Keratinocyte (primary cell): Measurements from ENCODE around the gene ABAT. TPM values are rescaled to one million over a fixed set of nuclear protein-coding genes. Genes with fewer than 3 reads are reported as not detected.

Source experiments
- DNase-seq: peaks from one replicate; pipeline ENCODE4 v3.0.0-alpha.2; 2011; ENCODE audit warnings: low read depth, missing footprints, low spot score
- FAIRE-seq: peaks from 2 replicates; lab custom pipeline; 2011; peaks lifted over from hg19 to GRCh38; lab: Jason Lieb, UNC
- H2AFZ ChIP-seq: 2 replicates; pipeline ENCODE4 v1.6.0; 2012; ENCODE audit warnings: low read length, control low read depth, inconsistent platforms; ENCODE audit not compliant: control insufficient read depth
- H3K27ac ChIP-seq: 2 replicates; pipeline ENCODE4 v1.5.1; 2011; ENCODE audit warnings: low read length; ENCODE audit not compliant: control insufficient read depth, insufficient read depth
- H3K27me3 ChIP-seq: 3 replicates; pipeline ENCODE4 v1.6.0; 2011; ENCODE audit warnings: low read length; ENCODE audit not compliant: control insufficient read depth, insufficient read depth; ENCODE audit errors: extremely low read depth
- H3K36me3 ChIP-seq, 2 experiments: 2 replicates in 1 of 2; 3 replicates in 1 of 2; pipeline ENCODE4 v1.5.1; 2011; ENCODE audit warnings: low read length in 2 of 2, mild to moderate bottlenecking in 1 of 2; ENCODE audit not compliant: control insufficient read depth in 2 of 2, insufficient read depth in 2 of 2; ENCODE audit errors: extremely low read depth in 1 of 2
- H3K4me1 ChIP-seq: 3 replicates; pipeline ENCODE4 v1.5.1; 2011; ENCODE audit warnings: low read length; ENCODE audit not compliant: control insufficient read depth, insufficient read depth; ENCODE audit errors: extremely low read depth
- H3K4me2 ChIP-seq: 3 replicates; pipeline ENCODE4 v1.6.0; 2011; ENCODE audit warnings: low read depth, low read length; ENCODE audit not compliant: control insufficient read depth, insufficient read depth; ENCODE audit errors: extremely low read depth
- H3K4me3 ChIP-seq, 3 experiments: fragments of 200-600 bp in 1 of 3; sonication (generic) in 1 of 3; 2 replicates in 2 of 3; 3 replicates in 1 of 3; pipeline ENCODE4 v1.5.1; 2011 to 2016; ENCODE audit warnings: low read length in 3 of 3, mild to moderate bottlenecking in 3 of 3, control low read depth in 2 of 3, inconsistent platforms in 1 of 3, low read depth in 1 of 3, mixed read lengths in 1 of 3, mixed run types in 1 of 3, moderate library complexity in 1 of 3; ENCODE audit not compliant: control insufficient read depth in 2 of 3, insufficient read depth in 2 of 3; ENCODE audit errors: extremely low read depth in 1 of 3
- H3K79me2 ChIP-seq: 2 replicates; pipeline ENCODE4 v1.6.0; 2012; ENCODE audit warnings: low read length; ENCODE audit not compliant: control insufficient read depth, insufficient read depth
- H3K9ac ChIP-seq: 3 replicates; pipeline ENCODE4 v1.6.0; 2011; ENCODE audit warnings: low read length; ENCODE audit not compliant: control insufficient read depth, insufficient read depth; ENCODE audit errors: extremely low read depth
- H3K9me1 ChIP-seq: 3 replicates; pipeline ENCODE4 v1.6.0; 2011; ENCODE audit warnings: low read length; ENCODE audit not compliant: control insufficient read depth, insufficient read depth; ENCODE audit errors: extremely low read depth
- H3K9me3 ChIP-seq: 2 replicates; pipeline ENCODE4 v1.5.1; 2012; ENCODE audit warnings: low read depth, low read length; ENCODE audit not compliant: control insufficient read depth
- H4K20me1 ChIP-seq: 3 replicates; pipeline ENCODE4 v1.6.0; 2011; ENCODE audit warnings: low read length; ENCODE audit not compliant: control insufficient read depth, insufficient read depth; ENCODE audit errors: extremely low read depth
- EZH2 ChIP-seq: IDR thresholded peaks from one replicate; pipeline ENCODE4 v1.6.1; 2012; ENCODE audit warnings: inconsistent platforms, mild to moderate bottlenecking, low read length, moderate library complexity
- dilution Hi-C: fragments of 300-500 bp; cut with MboI; formaldehyde crosslinking; loops from one replicate; pipeline ENCODE4 v1.7.0; 2020; ENCODE audit warnings: low sequenced_read_pairs; ENCODE audit not compliant: extremely low pct_ligation_motif_present
- polyA plus RNA-seq, 5 experiments: library from polyadenylated mRNA; depleted of rRNA in 3 of 5; stranded (reverse) in 3 of 5; stranded (forward) in 1 of 5; unstranded in 1 of 5; fragments of >200 nt; gene quantifications; 1 replicate in 1 of 5; 2 replicates in 3 of 5; 3 replicates in 1 of 5; pipeline versions ENCODE4 v1.2.1 to v1.2.3, GENCODE V29; 2011 to 2012; ENCODE audit warnings: missing spikeins in 2 of 5, low read depth in 1 of 5, low replicate concordance in 1 of 5
- TF ChIP-seq, protein P1 (sequence below), 3 experiments: IDR thresholded peaks in 1 of 3; conservative IDR thresholded peaks in 1 of 3; optimal IDR thresholded peaks in 1 of 3; 2 replicates in 2 of 3; 3 replicates in 1 of 3; pipeline versions ENCODE3 to v1.5.1; 2011; ENCODE audit warnings: low read length in 3 of 3, mild to moderate bottlenecking in 3 of 3, moderate library complexity in 2 of 3, control low read depth in 1 of 3, inconsistent platforms in 1 of 3; ENCODE audit not compliant: insufficient read depth in 2 of 3; ENCODE audit errors: extremely low read depth in 1 of 3

The ABAT gene
- polyA plus RNA-seq, 1 donor (not counting 4 experiments of a cell fraction or from before 2014, with no cell fraction given) = 13.7 TPM

DNA sequence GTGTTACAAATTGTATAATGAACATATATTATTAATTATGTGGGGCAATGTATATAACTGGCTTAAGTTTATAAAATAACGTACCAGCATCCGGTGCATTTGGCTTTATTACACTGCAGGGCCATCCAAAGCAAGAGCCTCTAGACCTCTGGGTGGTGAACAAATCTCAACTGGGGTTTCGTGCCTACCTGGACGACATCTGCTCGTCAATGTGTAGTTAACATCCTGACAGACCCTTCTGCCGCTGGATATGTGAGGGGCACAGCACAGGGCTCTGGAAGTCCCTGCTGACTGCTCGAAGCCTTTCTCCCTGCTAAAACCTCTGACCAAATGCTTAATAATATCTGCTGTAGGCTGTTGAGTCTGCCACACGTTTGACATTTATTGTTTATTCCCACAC, 120.7 kb downstream of the ABAT start:
- no peak for FAIRE-seq
- H3K9me3 ChIP-seq = no peaks in the 10 kb centered on the region
- peaks cover 3% of the 10 kb centered on the region for H4K20me1 ChIP-seq
- H3K4me3 ChIP-seq = no peak overlapping the region
- no peak overlapping the region for H3K9ac ChIP-seq
- H3K36me3 ChIP-seq = peaks cover 1 to 8% of the 10 kb centered on the region in 2 experiments
- peaks cover 23% of the 10 kb centered on the region for H3K4me1 ChIP-seq
- no peak for DNase-seq
- dilution Hi-C loops = no loop called here
- peaks cover 3% of the 10 kb centered on the region for H3K9me1 ChIP-seq
- H3K79me2 ChIP-seq = peaks cover 47% of the 10 kb centered on the region
- H3K27ac ChIP-seq = no peak overlapping the region
- H3K27me3 ChIP-seq = no peaks in the 10 kb centered on the region
- TF ChIP-seq, protein P1, sequence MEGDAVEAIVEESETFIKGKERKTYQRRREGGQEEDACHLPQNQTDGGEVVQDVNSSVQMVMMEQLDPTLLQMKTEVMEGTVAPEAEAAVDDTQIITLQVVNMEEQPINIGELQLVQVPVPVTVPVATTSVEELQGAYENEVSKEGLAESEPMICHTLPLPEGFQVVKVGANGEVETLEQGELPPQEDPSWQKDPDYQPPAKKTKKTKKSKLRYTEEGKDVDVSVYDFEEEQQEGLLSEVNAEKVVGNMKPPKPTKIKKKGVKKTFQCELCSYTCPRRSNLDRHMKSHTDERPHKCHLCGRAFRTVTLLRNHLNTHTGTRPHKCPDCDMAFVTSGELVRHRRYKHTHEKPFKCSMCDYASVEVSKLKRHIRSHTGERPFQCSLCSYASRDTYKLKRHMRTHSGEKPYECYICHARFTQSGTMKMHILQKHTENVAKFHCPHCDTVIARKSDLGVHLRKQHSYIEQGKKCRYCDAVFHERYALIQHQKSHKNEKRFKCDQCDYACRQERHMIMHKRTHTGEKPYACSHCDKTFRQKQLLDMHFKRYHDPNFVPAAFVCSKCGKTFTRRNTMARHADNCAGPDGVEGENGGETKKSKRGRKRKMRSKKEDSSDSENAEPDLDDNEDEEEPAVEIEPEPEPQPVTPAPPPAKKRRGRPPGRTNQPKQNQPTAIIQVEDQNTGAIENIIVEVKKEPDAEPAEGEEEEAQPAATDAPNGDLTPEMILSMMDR (optimal IDR thresholded peaks at IDR 0.05 in 1 of 3, IDR thresholded peaks at IDR 0.05 in 1 of 3, conservative IDR thresholded peaks at IDR 0.05 in 1 of 3; ENCODE audit: extremely low read depth in 1 of 3, insufficient read depth in 2 of 3, low read length in 3 of 3) = no peak
- no peak for TF ChIP-seq EZH2
- H2AFZ ChIP-seq = no peak overlapping the region
- H3K4me2 ChIP-seq = no peak overlapping the region

DNA sequence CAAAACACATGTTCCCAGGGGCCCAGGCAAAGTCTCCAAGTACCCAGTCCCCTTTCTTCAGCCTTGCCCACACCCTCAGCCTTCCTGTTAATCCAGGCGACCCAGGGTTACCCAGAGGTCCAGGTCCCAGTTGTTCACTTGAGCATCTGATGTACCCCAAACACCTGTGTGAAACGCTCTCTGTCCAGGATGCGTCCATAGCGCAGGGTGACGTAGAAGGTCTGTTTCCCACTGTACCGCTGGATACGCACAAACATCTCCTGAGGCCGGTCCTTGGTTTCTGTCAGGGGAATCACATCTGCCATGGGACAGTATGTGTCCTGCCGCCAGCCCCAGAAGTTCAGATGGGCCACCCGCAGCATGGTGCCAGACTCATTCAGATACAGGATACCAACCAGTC, 121.4 kb downstream of the ABAT start:
- Histone ChIP-seq H3K27ac (no peak overlapping the region), H3K4me1 (peaks cover 23% of the 10 kb centered on the region), H3K9me1 (peaks cover 3% of the 10 kb centered on the region), H3K4me3 (no peak overlapping the region), H2AFZ (no peak overlapping the region), H3K9ac (no peak overlapping the region), H4K20me1 (peaks cover 4% of the 10 kb centered on the region), H3K9me3 (no peaks in the 10 kb centered on the region), H3K36me3 (peaks cover 1 to 8% of the 10 kb centered on the region in 2 experiments), H3K27me3 (no peaks in the 10 kb centered on the region), H3K79me2 (peaks cover 54% of the 10 kb centered on the region), H3K4me2 (no peak overlapping the region)
- FAIRE-seq (no peak), DNase-seq (no peak)
- dilution Hi-C loops = no loop called here
- TF ChIP-seq, protein P1 (optimal IDR thresholded peaks at IDR 0.05 in 1 of 3, IDR thresholded peaks at IDR 0.05 in 1 of 3, conservative IDR thresholded peaks at IDR 0.05 in 1 of 3; ENCODE audit: extremely low read depth in 1 of 3, insufficient read depth in 2 of 3, low read length in 3 of 3) = no peak
- TF ChIP-seq EZH2 = no peak
